Hematopoietic multipotent progenitor cell (in vitro differentiated cells): Measurements from ENCODE around the gene LACTB. TPM values are rescaled to one million over a fixed set of nuclear protein-coding genes. Genes with fewer than 3 reads are reported as not detected.

ENCODE experiments used
- total RNA-seq: library from RNA; depleted of rRNA; stranded (reverse); fragments of >200 nt; gene quantifications from one replicate; pipeline ENCODE4 v1.2.3, GENCODE V29; 2012

LACTB gene
- total RNA-seq, 1 donor = 7.3 TPM

Other genes with a start within 250 kb of the LACTB start
- gene TPM1, start 79.1 kb upstream of the LACTB start, total RNA-seq = 35.5 TPM
- 17.2 TPM for gene RPS27L, start 35.6 kb downstream of the LACTB start, total RNA-seq
- gene RAB8B, start 67.7 kb downstream of the LACTB start, total RNA-seq = 14.0 TPM
- 20.5 TPM for gene APH1B, start 155.7 kb downstream of the LACTB start, total RNA-seq